ENCODE results near the gene ZNF48. TPM values are rescaled to one million over a fixed set of nuclear protein-coding genes. Genes with fewer than 3 reads are reported as not detected.
"Not testable (repeated sequence)": the region's sequence is repeated elsewhere in the genome, so short reads cannot be mapped to it uniquely, and the experiment has no call there.

The ZNF48 gene
- total and polyA plus RNA-seq, 9 donors, result 2.7 to 9.8 (median 6.6) TPM

DNA sequence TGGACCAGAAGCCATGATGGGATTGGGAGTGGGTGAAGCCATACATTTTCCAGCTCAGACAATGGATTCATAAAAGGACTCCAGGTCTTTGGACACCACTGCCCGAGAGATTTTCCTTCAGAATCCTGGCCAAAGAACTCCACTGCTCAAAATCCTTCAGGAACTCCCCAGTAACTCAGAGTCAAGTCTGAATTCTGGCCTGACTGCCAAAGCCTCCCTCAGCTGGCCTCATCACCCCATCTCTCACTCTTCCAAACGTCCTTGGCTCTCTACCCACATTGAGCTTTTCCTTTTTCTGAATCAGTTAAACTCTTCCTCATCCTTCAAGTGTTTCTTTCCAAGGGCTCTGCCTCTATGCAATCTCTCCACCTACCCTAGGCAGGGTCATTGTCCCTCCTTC lies 11.7 kb upstream of the ZNF48 start:
- WGBS, 3 donors, result 2 to 15% (median 13%) methylated on average over 2 of the region's 2 CpGs
- TF ChIP-seq, protein P1, sequence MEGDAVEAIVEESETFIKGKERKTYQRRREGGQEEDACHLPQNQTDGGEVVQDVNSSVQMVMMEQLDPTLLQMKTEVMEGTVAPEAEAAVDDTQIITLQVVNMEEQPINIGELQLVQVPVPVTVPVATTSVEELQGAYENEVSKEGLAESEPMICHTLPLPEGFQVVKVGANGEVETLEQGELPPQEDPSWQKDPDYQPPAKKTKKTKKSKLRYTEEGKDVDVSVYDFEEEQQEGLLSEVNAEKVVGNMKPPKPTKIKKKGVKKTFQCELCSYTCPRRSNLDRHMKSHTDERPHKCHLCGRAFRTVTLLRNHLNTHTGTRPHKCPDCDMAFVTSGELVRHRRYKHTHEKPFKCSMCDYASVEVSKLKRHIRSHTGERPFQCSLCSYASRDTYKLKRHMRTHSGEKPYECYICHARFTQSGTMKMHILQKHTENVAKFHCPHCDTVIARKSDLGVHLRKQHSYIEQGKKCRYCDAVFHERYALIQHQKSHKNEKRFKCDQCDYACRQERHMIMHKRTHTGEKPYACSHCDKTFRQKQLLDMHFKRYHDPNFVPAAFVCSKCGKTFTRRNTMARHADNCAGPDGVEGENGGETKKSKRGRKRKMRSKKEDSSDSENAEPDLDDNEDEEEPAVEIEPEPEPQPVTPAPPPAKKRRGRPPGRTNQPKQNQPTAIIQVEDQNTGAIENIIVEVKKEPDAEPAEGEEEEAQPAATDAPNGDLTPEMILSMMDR (IDR thresholded peaks at IDR 0.05), result no peak
- no peak for TF ChIP-seq POLR2A (IDR thresholded peaks at IDR 0.05)
- TF ChIP-seq EP300 (IDR thresholded peaks at IDR 0.05), result no peak
- H3K36me3 ChIP-seq, result no peaks in the 10 kb centered on the region
- no peaks in the 10 kb centered on the region for H3K27me3 ChIP-seq
- intact Hi-C loops (cut with DNase I), result no loop called here
- H3K4me3 ChIP-seq, result no peak overlapping the region
- DNase-seq, result no peak
- no peaks in the 10 kb centered on the region for H3K9me3 ChIP-seq
- peaks cover 4% of the 10 kb centered on the region for H3K4me1 ChIP-seq (ENCODE audit: insufficient read depth)
- peak overlapping the region in 1 of 2 donors; percentile 21 for H3K27ac ChIP-seq

GRCh38 chr16:30394592-30395154 lies 547 bp upstream of the ZNF48 start:
- Histone ChIP-seq H3K4me3 (peak overlapping the region; percentile 78), H3K27ac (no peak overlapping the region), H3K4me1 (ENCODE audit: insufficient read depth) (peaks cover 2% of the 10 kb centered on the region), H3K9me3 (no peaks in the 10 kb centered on the region), H3K36me3 (no peaks in the 10 kb centered on the region), H3K27me3 (no peaks in the 10 kb centered on the region)
- no peak for DNase-seq
- WGBS, 3 donors, result 1 to 3% (median 2%) methylated on average over 28 to 31 of the region's 31 CpGs
- TF ChIP-seq POLR2A (IDR thresholded peaks at IDR 0.05) (no peak), EP300 (IDR thresholded peaks at IDR 0.05) (no peak)
- TF ChIP-seq, protein P1 (IDR thresholded peaks at IDR 0.05), result no peak
- intact Hi-C loops (cut with DNase I), result loop anchor here in 1 of 4 donors (10.0 kb wide), 1 partner anchor 300 kb away; the partner anchor contains the start of genes TBX6 and YPEL3

GRCh38 chr16:30395992-30396585 lies 869 bp downstream of the ZNF48 start:
- H3K27me3 ChIP-seq, result no peaks in the 10 kb centered on the region
- no peak for DNase-seq
- WGBS, 3 donors, result 14 to 15% (median 15%) methylated on average over 13 of the region's 13 CpGs
- peaks cover 2% of the 10 kb centered on the region for H3K4me1 ChIP-seq (ENCODE audit: insufficient read depth)
- no peaks in the 10 kb centered on the region for H3K9me3 ChIP-seq
- H3K36me3 ChIP-seq, result no peaks in the 10 kb centered on the region
- TF ChIP-seq, protein P1 (IDR thresholded peaks at IDR 0.05), result no peak
- TF ChIP-seq POLR2A (IDR thresholded peaks at IDR 0.05), result no peak
- no peak for TF ChIP-seq EP300 (IDR thresholded peaks at IDR 0.05)
- H3K4me3 ChIP-seq, result peak overlapping the region; percentile 78
- intact Hi-C loops (cut with DNase I), result loop anchor here in 1 of 4 donors (10.0 kb wide), 1 partner anchor 301 kb away; the partner anchor contains the start of genes TBX6 and YPEL3
- no peak overlapping the region for H3K27ac ChIP-seq

DNA sequence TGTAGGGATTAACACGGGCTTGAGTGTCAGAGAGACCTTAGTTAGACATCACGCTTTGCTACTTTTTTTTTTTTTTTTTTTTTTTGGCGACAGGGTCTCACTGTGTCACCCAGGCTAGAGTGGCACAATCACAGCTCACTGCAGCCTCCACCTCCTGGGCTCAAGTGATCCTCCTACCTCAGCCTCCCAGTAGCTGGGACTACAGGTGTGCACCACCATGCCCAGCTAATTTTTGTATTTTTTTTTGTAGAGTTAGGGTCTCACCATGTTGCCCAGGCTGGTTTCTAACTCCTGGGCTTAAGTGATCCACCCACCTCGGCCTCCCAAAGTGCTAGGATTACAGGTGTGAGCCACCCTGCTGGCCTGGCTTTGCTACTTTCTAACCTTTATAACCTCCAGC lies 1.4 kb downstream of the ZNF48 start:
- H3K27ac ChIP-seq; H3K9me3 ChIP-seq; DNase-seq; H3K36me3 ChIP-seq; H3K4me1 ChIP-seq (ENCODE audit: insufficient read depth); H3K4me3 ChIP-seq; H3K27me3 ChIP-seq: not testable (repeated sequence)
- 74 to 84% (median 78%) methylated on average over 4 of the region's 4 CpGs for WGBS, 3 donors
- intact Hi-C loops (cut with DNase I), result loop anchor here in 1 of 4 donors (10.0 kb wide), 1 partner anchor 302 kb away; the partner anchor contains the start of genes TBX6 and YPEL3

- Histone ChIP-seq H3K27me3 (no peaks in the 10 kb centered on the region), H3K9me3 (no peaks in the 10 kb centered on the region), H3K27ac (no peak overlapping the region), H3K36me3 (no peaks in the 10 kb centered on the region), H3K4me1 (ENCODE audit: insufficient read depth) (peaks cover 2% of the 10 kb centered on the region), H3K4me3 (no peak overlapping the region)
- WGBS, 3 donors, result 69 to 72% (median 70%) methylated on average over 4 of the region's 4 CpGs
- TF ChIP-seq, protein P1 (IDR thresholded peaks at IDR 0.05), result no peak
- TF ChIP-seq EP300 (IDR thresholded peaks at IDR 0.05) (no peak), POLR2A (IDR thresholded peaks at IDR 0.05) (no peak)
- intact Hi-C loops (cut with DNase I), result loop anchor here in 1 of 4 donors (10.0 kb wide), 1 partner anchor 302 kb away; the partner anchor contains the start of genes TBX6 and YPEL3
- DNase-seq, result no peak
These were observed 1.8 kb downstream of the ZNF48 start for GRCh38 chr16:30397056-30397455.

Measured in ovary (tissue), 9 donors.